GM18951 (cell line): ENCODE results near the gene STMND1.
"Not testable (repeated sequence)": the region's sequence is repeated elsewhere in the genome, so short reads cannot be mapped to it uniquely, and the experiment has no call there.

Source experiments
- POLR2A ChIP-seq: IDR thresholded peaks from 4 replicates; pipeline ENCODE4 v1.6.1; 2011; ENCODE audit warnings: mild to moderate bottlenecking; ENCODE audit not compliant: insufficient read length, insufficient read depth; ENCODE audit errors: extremely low read depth
- in situ Hi-C: fragments of 300-500 bp; cut with MboI; formaldehyde crosslinking; loops from one replicate; pipeline ENCODE4 v1.12.0; 2022; ENCODE audit warnings: low sequenced_read_pairs, mixed read lengths, inconsistent platforms; ENCODE audit not compliant: unreplicated experiment

Gene STMND1

DNA sequence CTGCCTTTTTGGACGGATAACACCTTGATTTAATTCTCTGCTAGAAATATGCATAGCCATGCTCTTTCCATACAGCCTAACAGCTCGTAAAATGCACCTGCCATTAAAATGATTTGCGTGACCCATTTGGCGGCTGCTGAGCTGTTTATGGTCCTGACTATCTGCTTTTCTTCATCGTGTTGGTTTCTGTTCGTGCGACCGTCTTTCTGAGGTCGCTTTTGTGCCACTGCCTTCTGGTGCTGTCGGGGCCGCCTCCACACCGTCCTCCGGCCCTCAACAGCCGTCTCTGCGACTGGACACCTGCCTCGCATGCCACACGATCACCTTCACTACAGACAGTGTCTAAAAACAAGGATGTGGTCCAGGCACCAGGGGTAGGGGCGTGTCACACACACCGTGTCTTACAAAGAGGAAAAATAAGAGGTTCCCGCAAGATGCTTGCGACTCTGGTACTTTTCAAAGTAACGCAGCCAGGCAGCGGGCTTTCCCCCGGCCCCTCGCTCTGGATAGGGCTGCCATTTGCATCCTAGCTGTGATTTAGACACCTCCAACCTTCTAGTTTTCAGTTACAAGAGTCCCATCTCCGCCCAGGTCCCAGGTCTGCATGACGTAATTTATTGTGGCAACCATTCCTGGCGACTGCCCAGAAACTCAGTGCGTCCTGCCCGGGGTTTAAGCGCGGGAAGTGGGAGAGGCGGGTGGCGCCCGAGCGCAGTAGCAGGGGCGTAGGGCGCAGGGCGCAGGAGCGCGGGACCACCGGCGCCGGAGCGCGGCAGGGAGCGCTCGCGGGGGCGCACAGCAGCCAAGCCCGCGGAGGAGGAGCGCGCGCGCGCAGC lies at the start of gene STMND1:
STMND1 (plus strand) TSS at position 629 of the 836 bp plus-strand sequence. CDS start 208 bp downstream, outside the sequence.
- no peak for TF ChIP-seq POLR2A

GRCh38 chr6:17054647-17055046 lies 47.2 kb upstream of the STMND1 start:
- in situ Hi-C loops, result no loop called here
- no peak for TF ChIP-seq POLR2A

More for the DNA sequence above, at the start of gene STMND1:
- in situ Hi-C loops, result no loop called here

- no peak for TF ChIP-seq POLR2A
- in situ Hi-C loops, result no loop called here
Observed at GRCh38 chr6:17057322-17057721, 44.5 kb upstream of the STMND1 start.

DNA sequence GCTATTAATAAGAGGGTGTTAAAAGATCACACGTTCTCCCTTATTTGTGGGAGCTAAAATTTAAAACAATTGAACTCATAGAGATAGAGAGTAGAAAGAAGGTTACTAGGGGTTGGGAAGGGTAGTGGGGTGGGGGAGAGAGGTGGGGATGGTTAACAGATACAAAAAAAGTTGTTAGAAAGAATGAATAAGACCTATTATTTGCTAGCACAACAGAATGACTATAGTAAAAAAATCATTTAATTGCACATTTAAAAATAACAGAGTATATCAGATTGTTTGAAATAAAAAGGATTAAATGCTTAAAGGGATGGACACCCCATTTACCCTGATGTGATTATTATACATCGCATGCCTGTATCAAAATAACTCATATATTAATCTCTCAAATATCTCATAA lies 43.3 kb upstream of the STMND1 start:
- no peak for TF ChIP-seq POLR2A
- in situ Hi-C loops, result no loop called here

DNA sequence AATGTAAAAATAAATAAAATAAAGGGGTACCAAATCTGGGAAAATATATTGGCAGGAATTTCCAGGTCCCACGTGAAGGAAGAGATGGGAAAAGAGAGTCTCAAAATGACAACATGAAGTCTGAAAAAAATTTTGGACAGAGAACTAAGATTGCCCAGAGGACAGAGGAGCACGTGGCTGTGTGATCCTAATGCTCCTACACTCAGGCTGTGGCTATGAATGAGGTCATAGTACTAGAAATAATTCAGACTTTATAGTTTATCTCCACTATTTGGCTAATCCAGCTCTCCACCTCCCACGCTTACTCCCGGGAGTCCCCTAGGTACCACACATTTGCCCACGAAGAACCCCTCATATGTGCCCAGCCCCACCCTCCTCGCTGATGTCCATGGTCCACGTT lies 42.8 kb upstream of the STMND1 start:
- in situ Hi-C loops, result no loop called here
- no peak for TF ChIP-seq POLR2A

DNA sequence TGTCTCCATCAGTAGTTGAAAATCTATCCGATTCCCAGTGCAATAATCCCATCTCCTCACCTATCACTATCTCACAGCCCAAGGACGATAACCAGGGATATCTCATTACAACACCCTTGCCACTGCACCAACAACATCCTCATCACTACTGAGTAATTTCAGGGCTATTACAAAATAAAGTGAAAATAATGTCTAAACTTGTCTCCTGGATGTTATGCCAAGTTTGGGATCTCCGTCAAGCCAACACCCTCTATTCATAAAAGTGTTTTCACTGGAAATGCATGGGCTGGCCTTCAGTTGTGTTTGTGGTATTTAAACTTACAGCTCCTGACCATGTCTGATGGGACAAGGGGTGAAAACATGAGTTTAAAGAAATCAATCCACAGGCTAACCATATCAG lies 42.0 kb upstream of the STMND1 start:
- TF ChIP-seq POLR2A, result no peak
- in situ Hi-C loops, result no loop called here

GRCh38 chr6:17061097-17061496 lies 40.8 kb upstream of the STMND1 start:
- in situ Hi-C loops, result no loop called here
- no peak for TF ChIP-seq POLR2A

DNA sequence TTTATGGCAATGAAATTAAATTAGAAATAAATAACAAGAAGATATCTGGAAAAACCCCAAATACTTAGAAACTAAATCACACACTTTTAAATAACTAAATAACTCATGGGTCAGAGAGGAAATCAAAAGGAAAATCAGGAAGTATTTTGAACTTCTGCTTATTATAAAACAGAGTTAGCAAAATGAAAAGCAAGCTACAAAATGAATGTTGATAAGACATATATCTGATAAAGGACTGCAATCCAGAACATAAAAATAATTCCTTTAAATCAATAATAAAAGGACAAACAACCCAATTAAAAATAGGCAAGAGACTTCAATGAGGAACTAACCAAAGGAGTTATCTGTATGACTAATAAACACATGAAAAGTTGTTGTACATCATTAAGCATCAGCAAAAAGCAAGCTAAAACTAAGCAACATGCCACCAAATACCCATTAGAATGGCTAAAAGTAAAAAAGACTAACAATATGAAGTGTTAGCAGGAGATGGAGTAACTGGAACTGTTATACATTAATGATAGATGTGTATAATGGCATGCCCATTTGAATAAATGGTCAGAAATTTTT lies 38.9 kb upstream of the STMND1 start:
- no peak for TF ChIP-seq POLR2A
- in situ Hi-C loops, result no loop called here

DNA sequence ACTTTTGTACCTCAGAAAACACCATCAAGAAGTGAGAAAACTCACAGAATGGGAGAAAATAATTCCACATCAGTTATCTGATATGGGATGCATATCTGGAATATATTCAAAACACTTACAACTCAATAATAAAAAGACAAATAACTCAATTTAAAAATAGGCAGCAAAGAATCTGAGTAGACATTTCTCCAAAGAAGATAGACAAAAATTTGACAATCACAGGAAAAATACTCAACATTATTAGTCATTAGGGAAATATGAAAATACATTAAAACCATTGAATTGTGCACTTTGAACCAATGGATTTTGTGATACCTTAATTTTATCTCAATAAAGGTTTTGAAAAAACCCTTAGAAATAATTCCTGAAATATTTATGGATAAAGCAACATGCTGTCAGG lies 36.9 kb upstream of the STMND1 start:
- in situ Hi-C loops, result no loop called here
- no peak for TF ChIP-seq POLR2A

DNA sequence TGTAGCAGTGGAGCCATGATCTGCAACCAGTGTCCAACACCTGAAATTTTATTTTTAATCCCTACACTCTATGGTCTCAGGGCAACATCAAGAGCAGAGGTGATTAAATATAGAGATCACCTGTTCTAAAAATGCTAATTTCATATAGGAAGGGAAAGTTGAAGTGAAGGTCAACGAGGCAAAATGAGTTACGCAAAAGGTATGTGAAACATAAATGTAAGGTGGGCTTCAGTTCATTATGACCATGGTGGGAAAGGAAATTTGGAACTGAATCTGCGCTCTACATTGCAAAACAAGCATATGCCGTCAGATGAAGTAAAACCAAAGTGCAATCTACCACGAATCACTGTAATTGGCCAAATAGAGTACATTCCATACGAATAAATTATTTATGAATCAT lies 35.2 kb upstream of the STMND1 start:
- TF ChIP-seq POLR2A, result no peak
- in situ Hi-C loops, result no loop called here

- in situ Hi-C loops, result not testable (repeated sequence)
Observed at GRCh38 chr6:17068972-17069371, 32.9 kb upstream of the STMND1 start.

- in situ Hi-C loops, result not testable (repeated sequence)
Observed at GRCh38 chr6:17070400-17070799, 31.4 kb upstream of the STMND1 start.

DNA sequence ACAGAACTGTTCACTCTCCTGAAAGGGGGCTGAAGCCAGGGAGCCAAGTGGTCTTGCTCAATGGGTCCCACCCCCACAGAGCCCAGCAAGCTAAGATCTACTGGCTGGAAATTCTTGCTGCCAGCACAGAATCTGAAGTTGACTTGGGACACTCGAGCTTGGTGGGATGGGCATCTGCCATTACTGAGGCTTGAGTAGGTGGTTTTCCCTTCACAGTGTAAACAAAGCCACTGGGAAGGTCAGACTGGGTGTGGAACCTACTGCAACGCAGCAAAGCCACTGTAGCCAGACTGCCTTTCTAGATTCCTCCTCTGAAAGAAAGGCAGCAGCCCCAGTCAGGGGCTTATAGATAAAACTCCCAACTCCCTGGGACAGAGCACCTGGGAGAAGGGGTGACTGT lies 28.3 kb upstream of the STMND1 start:
- in situ Hi-C loops, result not testable (repeated sequence)

- in situ Hi-C loops, result loop anchor here (10.0 kb wide), 1 partner anchor 306 kb away; no protein-coding TSS in a partner anchor
- no peak for TF ChIP-seq POLR2A
Observed at GRCh38 chr6:17081273-17081672, 20.6 kb upstream of the STMND1 start.
